ENCODE measurements around the gene PPIF. TPM values are rescaled to one million over a fixed set of nuclear protein-coding genes. Genes with fewer than 3 reads are reported as not detected.

The PPIF gene
- total RNA-seq, 1 donor: 39.1 TPM

DNA sequence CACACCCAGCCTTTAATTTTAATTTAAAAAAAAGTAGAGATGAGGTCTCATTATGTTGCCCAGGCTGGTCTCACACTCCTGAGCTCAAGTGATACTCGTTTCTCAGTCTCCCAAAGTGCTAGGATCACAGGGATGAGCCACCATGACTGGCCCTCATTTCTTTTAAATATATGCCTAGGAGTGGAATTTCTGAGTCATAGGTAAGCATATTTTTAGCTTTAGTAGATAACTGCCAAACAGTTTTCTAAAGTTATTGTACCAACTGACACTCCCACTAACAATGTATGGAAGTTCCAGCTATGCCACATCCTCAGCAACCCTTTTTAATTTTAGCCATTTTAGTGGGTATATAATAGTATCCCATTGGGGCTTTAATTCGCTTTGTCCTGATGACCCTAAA, 13.8 kb upstream of the PPIF start:
- peak overlapping the region; percentile 75 for H3K27ac ChIP-seq (ENCODE audit: low read depth, low read length)
- DNase-seq (ENCODE audit: insufficient read length, low spot score, missing footprints): no peak

GRCh38 chr10:79334573-79334972, 12.7 kb upstream of the PPIF start:
- Histone ChIP-seq H3K36me3 (ENCODE audit: insufficient read depth, low read length) (no peaks in the 10 kb centered on the region), H4K20me1 (ENCODE audit: insufficient read depth, low read length) (no peaks in the 10 kb centered on the region), H3K4me3 (ENCODE audit: insufficient read depth, low read length) (no peak overlapping the region), H3K4me2 (ENCODE audit: insufficient read depth, low read length) (no peak overlapping the region), H3K27me3 (ENCODE audit: insufficient read depth, low read length) (no peaks in the 10 kb centered on the region), H2AFZ (ENCODE audit: low read length) (no peak overlapping the region), H3K27ac (ENCODE audit: low read depth, low read length) (peak overlapping the region; percentile 75), H3K9me3 (ENCODE audit: low read depth, low read length) (no peaks in the 10 kb centered on the region), H3K4me1 (ENCODE audit: insufficient read depth, low read length) (peaks cover 20% of the 10 kb centered on the region), H3K79me2 (ENCODE audit: insufficient read depth, low read length) (no peaks in the 10 kb centered on the region)
- no peak for DNase-seq (ENCODE audit: insufficient read length, low spot score, missing footprints)
- TF ChIP-seq, protein P1, sequence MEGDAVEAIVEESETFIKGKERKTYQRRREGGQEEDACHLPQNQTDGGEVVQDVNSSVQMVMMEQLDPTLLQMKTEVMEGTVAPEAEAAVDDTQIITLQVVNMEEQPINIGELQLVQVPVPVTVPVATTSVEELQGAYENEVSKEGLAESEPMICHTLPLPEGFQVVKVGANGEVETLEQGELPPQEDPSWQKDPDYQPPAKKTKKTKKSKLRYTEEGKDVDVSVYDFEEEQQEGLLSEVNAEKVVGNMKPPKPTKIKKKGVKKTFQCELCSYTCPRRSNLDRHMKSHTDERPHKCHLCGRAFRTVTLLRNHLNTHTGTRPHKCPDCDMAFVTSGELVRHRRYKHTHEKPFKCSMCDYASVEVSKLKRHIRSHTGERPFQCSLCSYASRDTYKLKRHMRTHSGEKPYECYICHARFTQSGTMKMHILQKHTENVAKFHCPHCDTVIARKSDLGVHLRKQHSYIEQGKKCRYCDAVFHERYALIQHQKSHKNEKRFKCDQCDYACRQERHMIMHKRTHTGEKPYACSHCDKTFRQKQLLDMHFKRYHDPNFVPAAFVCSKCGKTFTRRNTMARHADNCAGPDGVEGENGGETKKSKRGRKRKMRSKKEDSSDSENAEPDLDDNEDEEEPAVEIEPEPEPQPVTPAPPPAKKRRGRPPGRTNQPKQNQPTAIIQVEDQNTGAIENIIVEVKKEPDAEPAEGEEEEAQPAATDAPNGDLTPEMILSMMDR (IDR thresholded peaks at IDR 0.05; ENCODE audit: extremely low read depth, low read depth, low read length): no peak

More for the DNA sequence above, 13.8 kb upstream of the PPIF start:
- TF ChIP-seq, protein P1 (IDR thresholded peaks at IDR 0.05; ENCODE audit: extremely low read depth, low read depth, low read length): no peak
- H4K20me1 ChIP-seq (ENCODE audit: insufficient read depth, low read length): no peaks in the 10 kb centered on the region
- H3K9me3 ChIP-seq (ENCODE audit: low read depth, low read length): no peaks in the 10 kb centered on the region
- no peaks in the 10 kb centered on the region for H3K27me3 ChIP-seq (ENCODE audit: insufficient read depth, low read length)
- no peak overlapping the region for H2AFZ ChIP-seq (ENCODE audit: low read length)
- H3K4me1 ChIP-seq (ENCODE audit: insufficient read depth, low read length): peaks cover 20% of the 10 kb centered on the region
- H3K4me3 ChIP-seq (ENCODE audit: insufficient read depth, low read length): no peak overlapping the region
- peak overlapping the region; percentile 9 for H3K4me2 ChIP-seq (ENCODE audit: insufficient read depth, low read length)
- no peaks in the 10 kb centered on the region for H3K36me3 ChIP-seq (ENCODE audit: insufficient read depth, low read length)
- no peaks in the 10 kb centered on the region for H3K79me2 ChIP-seq (ENCODE audit: insufficient read depth, low read length)

- Histone ChIP-seq H3K4me3 (ENCODE audit: insufficient read depth, low read length) (no peak overlapping the region), H2AFZ (ENCODE audit: low read length) (no peak overlapping the region), H3K79me2 (ENCODE audit: insufficient read depth, low read length) (no peaks in the 10 kb centered on the region), H3K27me3 (ENCODE audit: insufficient read depth, low read length) (no peaks in the 10 kb centered on the region), H3K9me3 (ENCODE audit: low read depth, low read length) (no peaks in the 10 kb centered on the region), H3K27ac (ENCODE audit: low read depth, low read length) (peak overlapping the region; percentile 31), H3K36me3 (ENCODE audit: insufficient read depth, low read length) (no peaks in the 10 kb centered on the region), H3K4me2 (ENCODE audit: insufficient read depth, low read length) (no peak overlapping the region), H4K20me1 (ENCODE audit: insufficient read depth, low read length) (no peaks in the 10 kb centered on the region), H3K4me1 (ENCODE audit: insufficient read depth, low read length) (peaks cover 20% of the 10 kb centered on the region)
- no peak for DNase-seq (ENCODE audit: insufficient read length, low spot score, missing footprints)
- TF ChIP-seq, protein P1 (IDR thresholded peaks at IDR 0.05; ENCODE audit: extremely low read depth, low read depth, low read length): no peak
Measured at GRCh38 chr10:79335094-79335469, 12.2 kb upstream of the PPIF start.

DNA sequence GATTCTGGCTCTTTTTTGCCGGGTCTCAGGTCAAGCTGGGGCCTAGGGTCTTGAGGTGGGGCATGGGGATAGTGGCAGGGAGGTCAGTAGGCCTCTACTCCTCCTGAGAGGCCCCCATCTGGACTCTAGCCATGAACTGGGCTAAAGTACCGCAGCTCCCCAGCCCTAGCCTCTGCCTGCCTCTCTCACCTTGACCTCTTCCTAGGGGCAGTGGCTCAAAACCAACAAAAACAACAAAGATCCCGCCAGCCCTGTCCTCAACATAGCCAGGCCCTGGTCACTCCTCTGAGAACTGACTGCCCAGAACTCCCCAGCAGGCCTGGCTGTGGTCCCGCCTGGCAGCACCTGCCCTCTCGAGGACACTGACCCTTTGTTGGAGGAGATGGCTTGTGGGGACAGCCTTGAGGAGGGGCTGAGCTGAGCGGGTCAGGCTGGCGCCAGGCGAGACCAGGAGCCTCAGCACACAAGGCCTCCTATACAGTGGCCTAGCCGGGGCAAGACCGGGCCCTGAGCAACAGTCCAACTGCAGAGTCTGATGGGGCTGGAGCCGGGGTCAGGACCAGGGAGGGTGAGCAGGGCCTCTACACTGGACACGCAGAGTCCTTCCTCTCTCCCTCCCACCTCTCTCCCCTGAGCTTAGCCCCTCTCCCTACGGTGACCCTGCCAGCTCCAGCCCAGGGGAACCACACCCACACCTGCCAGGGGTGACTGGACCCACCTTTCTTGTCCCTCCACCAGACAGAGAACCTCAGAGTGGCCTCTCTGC, 11.6 kb upstream of the PPIF start:
- H4K20me1 ChIP-seq (ENCODE audit: insufficient read depth, low read length): no peaks in the 10 kb centered on the region
- H3K27ac ChIP-seq (ENCODE audit: low read depth, low read length): peak overlapping the region; percentile 31
- TF ChIP-seq, protein P1 (IDR thresholded peaks at IDR 0.05; ENCODE audit: extremely low read depth, low read depth, low read length): no peak
- no peak for DNase-seq (ENCODE audit: insufficient read length, low spot score, missing footprints)
- no peaks in the 10 kb centered on the region for H3K36me3 ChIP-seq (ENCODE audit: insufficient read depth, low read length)
- no peaks in the 10 kb centered on the region for H3K27me3 ChIP-seq (ENCODE audit: insufficient read depth, low read length)
- no peak overlapping the region for H3K4me2 ChIP-seq (ENCODE audit: insufficient read depth, low read length)
- peaks cover 20% of the 10 kb centered on the region for H3K4me1 ChIP-seq (ENCODE audit: insufficient read depth, low read length)
- H3K4me3 ChIP-seq (ENCODE audit: insufficient read depth, low read length): no peak overlapping the region
- H3K9me3 ChIP-seq (ENCODE audit: low read depth, low read length): no peaks in the 10 kb centered on the region
- no peaks in the 10 kb centered on the region for H3K79me2 ChIP-seq (ENCODE audit: insufficient read depth, low read length)
- H2AFZ ChIP-seq (ENCODE audit: low read length): no peak overlapping the region

Measured in osteoblast (primary cell).